Nephron (organoid): ENCODE measurements around the gene DRC7.

Experiments used
- H3K27ac Mint-ChIP-seq, 3 experiments: 2 replicates each; pipeline ENCODE4 v1.8.0; 2020; ENCODE audit warnings: mixed read lengths in 3 of 3, mild to moderate bottlenecking in 2 of 3, moderate library complexity in 1 of 3
- H3K27me3 Mint-ChIP-seq: 2 replicates; pipeline ENCODE4 v1.8.0; 2021; ENCODE audit warnings: low read depth, mild to moderate bottlenecking, moderate library complexity, mixed read lengths
- H3K36me3 Mint-ChIP-seq: 2 replicates; pipeline ENCODE4 v1.8.0; 2020; ENCODE audit warnings: low read depth, mixed read lengths
- H3K4me1 Mint-ChIP-seq: 2 replicates; pipeline ENCODE4 v1.8.0; 2020; ENCODE audit warnings: mixed read lengths
- H3K4me3 Mint-ChIP-seq, 3 experiments: 2 replicates each; pipeline ENCODE4 v1.8.0; 2020; ENCODE audit warnings: mild to moderate bottlenecking in 3 of 3, mixed read lengths in 3 of 3, moderate library complexity in 2 of 3
- H3K9me3 Mint-ChIP-seq: 2 replicates; pipeline ENCODE4 v1.8.0; 2020; ENCODE audit warnings: mixed read lengths
- CTCF ChIP-seq, 3 experiments: fragments of 200-600 bp; sonication (generic); IDR thresholded peaks; one replicate each; pipeline ENCODE4 v1.5.0; 2021; ENCODE audit warnings: antibody characterized with exemption in 3 of 3; ENCODE audit not compliant: unreplicated experiment in 3 of 3

Gene DRC7

GRCh38 chr16:57754354-57755060 lies 59.9 kb downstream of the DRC7 start:
- Mint-ChIP-seq H3K36me3 (peaks cover 4% of the 10 kb centered on the region), H3K27ac (no peak overlapping the region), H3K9me3 (no peaks in the 10 kb centered on the region), H3K4me3 (no peak overlapping the region), H3K27me3 (no peaks in the 10 kb centered on the region), H3K4me1 (peaks cover 20% of the 10 kb centered on the region)
- no peak for TF ChIP-seq CTCF (IDR thresholded peaks at IDR 0.05; ENCODE audit: unreplicated experiment in 3 of 3)

GRCh38 chr16:57755061-57755684 lies 60.6 kb downstream of the DRC7 start:
- H3K27me3 Mint-ChIP-seq = no peaks in the 10 kb centered on the region
- peaks cover 8% of the 10 kb centered on the region for H3K36me3 Mint-ChIP-seq
- H3K9me3 Mint-ChIP-seq = no peaks in the 10 kb centered on the region
- H3K4me3 Mint-ChIP-seq = no peak overlapping the region
- H3K27ac Mint-ChIP-seq = no peak overlapping the region
- peaks cover 20% of the 10 kb centered on the region for H3K4me1 Mint-ChIP-seq
- no peak for TF ChIP-seq CTCF (IDR thresholded peaks at IDR 0.05; ENCODE audit: unreplicated experiment in 3 of 3)

- TF ChIP-seq CTCF (IDR thresholded peaks at IDR 0.05; ENCODE audit: unreplicated experiment in 3 of 3) = no peak
- Mint-ChIP-seq H3K9me3 (no peaks in the 10 kb centered on the region), H3K4me3 (no peak overlapping the region), H3K4me1 (peaks cover 17% of the 10 kb centered on the region), H3K27ac (no peak overlapping the region), H3K27me3 (no peaks in the 10 kb centered on the region), H3K36me3 (peaks cover 9% of the 10 kb centered on the region)
Observed at GRCh38 chr16:57755726-57756423, 61.3 kb downstream of the DRC7 start.

GRCh38 chr16:57756424-57757325 lies 62.1 kb downstream of the DRC7 start:
- no peak for TF ChIP-seq CTCF (IDR thresholded peaks at IDR 0.05; ENCODE audit: unreplicated experiment in 3 of 3)
- Mint-ChIP-seq H3K4me3 (no peak overlapping the region), H3K4me1 (peaks cover 12% of the 10 kb centered on the region), H3K27ac (no peak overlapping the region), H3K9me3 (no peaks in the 10 kb centered on the region), H3K27me3 (no peaks in the 10 kb centered on the region), H3K36me3 (peaks cover 9% of the 10 kb centered on the region)

GRCh38 chr16:57757326-57757786 lies 62.8 kb downstream of the DRC7 start:
- Mint-ChIP-seq H3K9me3 (no peaks in the 10 kb centered on the region), H3K4me1 (peaks cover 12% of the 10 kb centered on the region), H3K27ac (no peak overlapping the region), H3K36me3 (peaks cover 9% of the 10 kb centered on the region), H3K4me3 (no peak overlapping the region), H3K27me3 (no peaks in the 10 kb centered on the region)
- peak; percentile 89 to 95 (median 91) for TF ChIP-seq CTCF (IDR thresholded peaks at IDR 0.05; ENCODE audit: unreplicated experiment in 3 of 3)
